Measurements from ENCODE around the gene MACF1. TPM values are rescaled to one million over a fixed set of nuclear protein-coding genes. Genes with fewer than 3 reads are reported as not detected.

MACF1 gene
- total RNA-seq, 1 experiment from 2014 or later: 190 TPM

DNA sequence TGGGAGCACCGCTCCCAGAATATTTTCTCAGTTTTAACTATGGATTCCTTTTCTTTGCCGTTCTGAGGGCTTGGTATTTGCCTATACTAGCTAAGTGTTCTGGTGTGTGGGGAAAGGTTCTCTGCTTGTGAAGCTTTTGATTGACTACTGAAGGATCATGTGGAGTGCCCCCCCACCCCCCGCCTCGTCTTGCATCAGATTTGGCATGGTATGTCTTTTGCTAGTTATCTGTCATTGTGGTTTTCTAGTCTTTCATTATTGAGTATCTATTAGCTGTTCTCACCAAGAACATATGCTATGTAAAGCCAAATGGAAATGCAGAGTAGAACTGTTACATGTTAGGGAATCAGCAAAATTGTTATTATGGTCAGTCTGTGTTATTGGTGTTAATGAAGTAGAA is 58.3 kb downstream of the MACF1 start:
- H2BK15ac ChIP-seq (ENCODE audit: low read depth, low read length): no peak overlapping the region
- no peaks in the 10 kb centered on the region; the same call in 1 of the 2 replicates for H3K79me2 ChIP-seq (ENCODE audit: insufficient read depth, low read length)
- Mint-ChIP-seq H3K36me3 (ENCODE audit: insufficient read depth in 1 of 3, low read depth in 3 of 3) (peaks cover 0 to 12% (median 4%) of the 10 kb centered on the region in 3 experiments; a peak in 4 of 7 replicates), H3K4me3 (no peak overlapping the region), H3K9me3 (no peaks in the 10 kb centered on the region), H3K4me1 (peaks cover 25 to 36% of the 10 kb centered on the region in 2 experiments), H3K27ac (peak overlapping the region in 2 of 3 experiments; percentile 15 to 67; a peak in 3 of 7 replicates), H3K27me3 (ENCODE audit: low read depth) (no peaks in the 10 kb centered on the region)
- H4K8ac ChIP-seq (replicated peaks; ENCODE audit: insufficient read length, low read depth, low read length): no peak overlapping the region
- no peaks in the 10 kb centered on the region for H3K9me3 ChIP-seq (ENCODE audit: control insufficient read depth, low read depth, low read length)
- no peak overlapping the region for H3K56ac ChIP-seq (ENCODE audit: insufficient read length, low read depth, low read length)
- no peak overlapping the region for H2BK5ac ChIP-seq (ENCODE audit: insufficient read length, low read length)
- H3K18ac ChIP-seq (ENCODE audit: insufficient read length, low read depth, low read length): no peak overlapping the region
- no peak overlapping the region for H4K5ac ChIP-seq (ENCODE audit: insufficient read length, low read depth, low read length)
- H3K4me2 ChIP-seq (ENCODE audit: insufficient read depth, insufficient read length, low read length): no peak overlapping the region
- DNase-seq: no peak
- no peak overlapping the region for H3K14ac ChIP-seq (ENCODE audit: insufficient read depth, low read length)
- H2AFZ ChIP-seq (ENCODE audit: low read length): no peak overlapping the region
- no CpG with 5 or more reads among the region's 4 CpGs for WGBS (ENCODE audit: extremely low coverage, insufficient read length, low lambda C conversion rate)
- H2BK20ac ChIP-seq (ENCODE audit: low read depth, low read length, poor library complexity, severe bottlenecking): no peak overlapping the region
- H3K9ac ChIP-seq (ENCODE audit: extremely low read depth, insufficient read length, low read length): no peak overlapping the region
- no peak overlapping the region for H3K27ac ChIP-seq (ENCODE audit: insufficient read length, low read depth, low read length)
- H3K23ac ChIP-seq (ENCODE audit: insufficient read length, low read depth, low read length): no peak overlapping the region
- no peaks in the 10 kb centered on the region for H3K4me1 ChIP-seq (ENCODE audit: insufficient read depth, low read length)
- H2BK12ac ChIP-seq (ENCODE audit: insufficient read length, low read depth, low read length): no peak overlapping the region
- peaks cover 2% of the 10 kb centered on the region for H3K79me1 ChIP-seq (ENCODE audit: insufficient read depth, low read depth, low read length, poor library complexity, severe bottlenecking)
- H2AK5ac ChIP-seq (ENCODE audit: insufficient read length, low read length): no peak overlapping the region
- no peaks in the 10 kb centered on the region for H4K20me1 ChIP-seq (ENCODE audit: control insufficient read depth, insufficient read depth, insufficient read length)
- H3K27me3 ChIP-seq (ENCODE audit: insufficient read depth, low read length): no peaks in the 10 kb centered on the region
- no peak overlapping the region for H2BK120ac ChIP-seq (ENCODE audit: low read depth, low read length, poor library complexity, severe bottlenecking)
- TF ChIP-seq, protein P1, sequence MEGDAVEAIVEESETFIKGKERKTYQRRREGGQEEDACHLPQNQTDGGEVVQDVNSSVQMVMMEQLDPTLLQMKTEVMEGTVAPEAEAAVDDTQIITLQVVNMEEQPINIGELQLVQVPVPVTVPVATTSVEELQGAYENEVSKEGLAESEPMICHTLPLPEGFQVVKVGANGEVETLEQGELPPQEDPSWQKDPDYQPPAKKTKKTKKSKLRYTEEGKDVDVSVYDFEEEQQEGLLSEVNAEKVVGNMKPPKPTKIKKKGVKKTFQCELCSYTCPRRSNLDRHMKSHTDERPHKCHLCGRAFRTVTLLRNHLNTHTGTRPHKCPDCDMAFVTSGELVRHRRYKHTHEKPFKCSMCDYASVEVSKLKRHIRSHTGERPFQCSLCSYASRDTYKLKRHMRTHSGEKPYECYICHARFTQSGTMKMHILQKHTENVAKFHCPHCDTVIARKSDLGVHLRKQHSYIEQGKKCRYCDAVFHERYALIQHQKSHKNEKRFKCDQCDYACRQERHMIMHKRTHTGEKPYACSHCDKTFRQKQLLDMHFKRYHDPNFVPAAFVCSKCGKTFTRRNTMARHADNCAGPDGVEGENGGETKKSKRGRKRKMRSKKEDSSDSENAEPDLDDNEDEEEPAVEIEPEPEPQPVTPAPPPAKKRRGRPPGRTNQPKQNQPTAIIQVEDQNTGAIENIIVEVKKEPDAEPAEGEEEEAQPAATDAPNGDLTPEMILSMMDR (conservative IDR thresholded peaks at IDR 0.05): no peak
- H3T11ph ChIP-seq (ENCODE audit: low read length): no peak overlapping the region
- H3K4ac ChIP-seq (ENCODE audit: low read depth, low read length): no peak overlapping the region
- no peak overlapping the region for H4K91ac ChIP-seq (ENCODE audit: insufficient read length, low read depth, low read length)
- no peaks in the 10 kb centered on the region for H3K23me2 ChIP-seq (ENCODE audit: insufficient read length, low read depth, low read length, poor library complexity, severe bottlenecking)
